SKM-1 (cell line): ENCODE data around the gene ARHGAP31.

Experiments
- DNase-seq: peaks from one replicate; lab custom pipeline; 2025; ENCODE audit not compliant: unreplicated experiment; lab: John Stamatoyannopoulos, UW

ARHGAP31 gene

DNA sequence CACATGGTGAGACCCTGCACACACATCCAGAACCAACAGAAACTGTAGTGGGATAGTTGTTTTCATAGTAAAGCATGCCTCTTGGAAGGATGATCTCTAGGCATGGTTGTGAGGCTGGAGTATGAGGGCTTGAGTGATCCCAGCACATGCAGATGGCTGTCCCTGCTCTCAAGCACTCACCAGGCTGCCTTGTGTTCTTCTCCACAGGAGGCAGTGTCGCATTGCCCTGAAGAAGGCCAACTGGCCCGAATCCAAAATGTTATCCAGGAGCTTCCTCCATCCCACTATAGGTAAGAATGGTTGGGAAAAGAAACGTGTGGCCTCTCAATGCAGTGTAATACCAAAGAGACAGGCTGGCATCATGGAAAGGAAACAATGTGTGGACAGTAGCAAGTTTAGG, 86.5 kb downstream of the ARHGAP31 start:
- no peak for DNase-seq

DNA sequence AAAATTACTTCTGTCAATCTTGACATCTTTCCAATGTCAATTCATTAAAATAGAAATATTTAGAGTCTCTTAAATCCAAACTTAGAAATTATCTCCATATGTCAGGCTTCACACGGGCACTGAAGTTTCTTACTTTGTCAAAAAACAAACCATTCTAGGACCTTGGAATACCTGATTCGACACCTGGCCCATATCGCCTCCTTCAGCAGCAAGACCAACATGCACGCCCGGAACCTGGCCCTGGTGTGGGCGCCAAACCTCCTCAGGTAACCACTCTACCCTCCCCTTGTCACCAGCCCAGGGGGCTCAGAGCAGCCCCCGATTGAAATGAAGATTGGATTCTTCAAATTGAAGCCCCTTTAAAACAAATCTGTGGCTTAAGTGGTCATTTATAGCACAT, 88.0 kb downstream of the ARHGAP31 start:
- no peak for DNase-seq

DNA sequence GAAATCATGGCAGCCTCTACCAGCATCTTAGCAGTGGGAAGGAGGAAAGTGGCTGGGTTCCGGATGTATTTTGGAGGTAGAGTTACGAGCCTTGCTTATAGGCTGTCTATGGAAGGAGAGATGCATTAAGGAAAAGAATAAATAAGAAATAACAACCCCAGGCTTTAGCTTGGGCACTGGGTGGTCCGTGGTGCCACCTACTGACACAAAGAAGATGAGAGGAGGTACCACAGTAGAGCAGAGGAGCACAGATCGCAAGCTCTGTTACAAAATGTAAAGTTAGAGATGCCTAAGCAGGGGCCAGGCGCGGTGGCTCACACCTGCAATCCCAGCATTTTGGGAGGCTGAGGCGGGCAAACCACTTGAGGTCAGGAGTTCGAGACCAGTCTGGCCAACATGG, 94.4 kb downstream of the ARHGAP31 start:
- no peak for DNase-seq

DNA sequence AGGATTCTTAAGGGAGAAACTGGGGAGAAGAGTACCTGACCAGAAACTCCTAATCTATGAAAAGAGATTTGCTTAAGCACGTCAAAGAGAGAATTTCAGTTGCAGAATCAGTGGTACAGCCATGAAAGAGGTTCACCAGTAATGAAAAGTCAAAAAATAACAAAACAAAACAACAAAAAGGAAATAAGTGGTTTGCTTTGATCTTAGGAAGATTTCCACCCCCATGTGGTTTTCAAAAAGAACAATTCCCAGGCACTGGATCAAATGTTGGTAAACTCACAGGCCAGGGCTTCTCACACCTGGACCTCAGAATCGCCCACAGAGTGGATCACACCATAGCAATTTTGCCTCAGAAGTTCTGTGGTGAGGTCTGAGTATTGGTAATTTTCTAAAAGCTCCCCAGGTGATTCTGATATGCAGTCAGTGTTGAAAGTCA, 101.8 kb downstream of the ARHGAP31 start:
- no peak for DNase-seq

DNA sequence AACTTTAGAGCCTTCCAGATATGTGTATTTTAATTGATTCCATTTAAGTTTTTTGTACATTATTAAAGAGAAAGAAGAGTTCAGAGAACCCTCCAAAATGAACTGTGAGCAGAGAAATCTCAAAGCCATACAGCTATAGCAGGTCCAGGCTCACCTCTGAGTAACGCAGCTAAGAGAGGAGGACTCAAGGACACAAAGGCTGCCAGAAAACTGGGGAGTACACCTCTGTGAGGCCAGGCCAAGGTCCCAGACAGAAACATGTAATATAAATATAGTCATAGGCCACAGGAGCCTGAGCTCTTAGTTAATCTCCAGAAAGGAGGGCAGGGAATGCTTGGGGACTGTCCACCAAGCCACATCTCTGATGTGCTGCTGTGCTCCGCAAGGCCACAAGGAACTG, 102.7 kb downstream of the ARHGAP31 start:
- no peak for DNase-seq

DNA sequence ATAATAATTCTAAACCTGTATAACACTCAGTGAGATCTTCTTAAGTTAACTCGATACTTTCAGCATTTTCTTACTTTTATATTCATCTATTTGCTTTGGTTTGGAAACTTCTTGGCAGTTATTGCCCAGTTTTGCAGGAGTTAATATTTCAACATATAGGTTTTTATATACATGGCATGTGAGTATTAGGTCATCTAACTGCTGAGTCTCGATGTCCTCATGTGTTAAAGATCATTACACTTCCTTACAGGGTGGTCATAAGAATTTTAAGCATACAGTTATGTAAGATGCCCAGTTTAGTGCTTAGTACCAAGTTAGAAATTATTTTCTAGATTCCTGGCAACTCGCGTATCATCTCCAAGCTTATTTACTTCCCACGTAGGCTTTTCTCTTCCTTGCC, 106.3 kb downstream of the ARHGAP31 start:
- DNase-seq, result no peak

DNA sequence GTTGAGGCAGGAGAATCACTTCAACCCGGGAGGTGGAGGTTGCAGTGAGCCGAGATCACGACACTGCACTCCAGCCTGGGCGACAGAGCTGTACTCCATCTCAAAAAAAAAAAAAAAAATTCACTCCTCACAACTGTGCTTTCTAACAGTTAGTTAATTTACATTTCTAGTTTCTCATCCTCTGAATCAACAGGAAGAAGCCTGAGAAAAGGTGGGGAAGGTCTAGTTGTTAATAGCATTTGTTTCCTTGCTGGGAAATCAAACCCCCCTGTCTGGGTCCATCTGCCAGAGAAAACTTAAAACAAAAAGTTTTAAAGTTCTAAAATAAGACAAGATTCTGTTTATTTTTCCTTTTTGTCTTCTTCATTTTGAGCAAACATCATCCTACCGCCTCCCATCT, 106.9 kb downstream of the ARHGAP31 start:
- no peak for DNase-seq

DNA sequence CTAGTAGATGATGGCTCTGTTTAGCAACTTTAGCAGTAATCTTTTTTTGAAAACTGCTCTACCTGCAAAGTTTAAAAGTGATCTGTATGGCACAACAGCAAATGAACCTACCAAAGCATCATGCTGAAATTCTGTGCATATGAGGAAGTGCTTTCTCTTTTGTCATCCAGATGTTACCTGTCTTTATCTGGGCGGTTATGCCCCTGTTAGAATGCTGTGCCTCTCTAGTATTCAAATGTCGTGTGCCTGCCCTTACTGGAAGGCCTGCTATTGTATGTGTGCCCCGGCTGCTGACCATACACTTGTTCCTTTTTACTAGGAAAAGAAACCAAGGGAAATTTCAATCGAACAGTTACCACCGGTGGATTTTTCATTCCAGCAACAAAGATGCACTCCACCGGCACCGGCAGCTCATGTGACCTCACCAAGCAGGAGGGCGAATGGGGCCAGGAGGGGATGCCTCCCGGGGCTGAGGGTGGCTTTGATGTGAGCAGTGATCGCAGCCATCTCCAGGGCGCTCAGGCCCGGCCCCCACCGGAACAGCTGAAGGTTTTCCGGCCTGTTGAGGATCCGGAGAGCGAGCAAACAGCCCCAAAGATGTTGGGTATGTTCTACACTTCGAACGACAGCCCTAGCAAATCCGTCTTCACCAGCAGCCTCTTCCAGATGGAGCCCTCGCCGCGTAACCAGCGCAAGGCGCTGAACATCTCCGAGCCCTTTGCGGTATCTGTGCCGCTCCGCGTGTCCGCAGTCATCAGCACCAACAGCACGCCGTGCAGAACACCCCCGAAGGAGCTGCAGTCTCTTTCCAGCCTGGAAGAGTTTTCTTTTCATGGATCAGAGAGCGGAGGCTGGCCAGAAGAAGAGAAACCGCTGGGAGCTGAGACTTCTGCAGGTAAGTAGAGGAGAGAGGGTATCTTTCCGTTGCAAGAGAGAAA, 107.6 kb downstream of the ARHGAP31 start:
- no peak for DNase-seq

DNA sequence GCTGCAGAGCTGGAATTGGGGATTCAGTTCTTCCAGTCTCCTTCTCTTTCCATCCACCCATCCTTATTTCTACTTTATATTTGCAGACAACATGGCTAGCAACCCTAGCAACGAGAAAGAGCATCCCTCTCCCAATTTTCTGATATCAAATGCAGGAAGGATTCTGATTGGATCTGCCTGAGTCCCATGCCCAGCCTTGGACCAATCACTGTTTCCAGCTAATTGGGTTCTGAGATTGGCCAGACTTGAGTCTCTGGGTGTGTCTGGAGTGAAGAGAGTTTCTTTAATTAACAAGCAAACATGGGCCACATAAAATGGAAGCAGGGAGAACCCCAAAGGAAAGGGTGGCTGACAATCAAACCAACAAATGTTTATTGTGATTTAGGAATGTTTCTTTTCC, 108.6 kb downstream of the ARHGAP31 start:
- DNase-seq, result no peak

DNA sequence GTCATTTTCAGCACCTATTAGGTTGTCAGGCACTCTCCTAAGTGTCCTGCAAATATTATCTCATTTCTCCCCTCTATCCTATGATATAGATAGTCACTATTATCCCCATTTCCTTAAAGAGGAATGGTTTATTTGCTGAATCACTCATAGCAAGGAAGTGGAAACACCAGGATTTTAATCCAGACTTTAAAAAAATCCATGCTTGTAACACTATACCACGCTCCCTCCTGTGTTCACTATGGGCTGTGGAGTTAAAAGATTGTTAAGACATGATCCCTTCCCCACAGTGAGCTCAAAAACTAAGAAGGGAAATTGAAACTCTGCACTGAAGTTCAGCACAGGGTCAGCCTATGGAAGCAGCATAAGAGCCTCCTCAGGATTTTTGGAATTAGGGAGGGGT, 109.0 kb downstream of the ARHGAP31 start:
- no peak for DNase-seq

DNA sequence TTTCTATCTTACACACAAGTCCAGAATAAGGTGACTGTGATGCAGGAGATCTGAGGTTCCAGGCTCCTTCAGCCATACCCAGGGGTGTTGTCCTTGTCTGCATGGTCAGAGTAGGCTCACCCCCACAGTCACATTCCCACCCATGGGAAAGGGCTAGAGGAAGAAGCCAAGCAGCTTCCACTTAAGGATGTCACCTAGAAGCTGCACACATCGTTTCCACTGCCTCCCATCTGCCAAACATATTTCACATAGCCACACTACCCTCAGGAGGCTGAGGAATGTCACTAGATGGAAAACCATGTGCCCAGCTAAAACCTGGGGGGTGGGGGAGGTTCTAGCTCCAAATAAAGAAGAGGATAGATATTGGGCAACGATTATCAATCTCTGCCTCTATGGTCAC, 111.1 kb downstream of the ARHGAP31 start:
- no peak for DNase-seq

DNA sequence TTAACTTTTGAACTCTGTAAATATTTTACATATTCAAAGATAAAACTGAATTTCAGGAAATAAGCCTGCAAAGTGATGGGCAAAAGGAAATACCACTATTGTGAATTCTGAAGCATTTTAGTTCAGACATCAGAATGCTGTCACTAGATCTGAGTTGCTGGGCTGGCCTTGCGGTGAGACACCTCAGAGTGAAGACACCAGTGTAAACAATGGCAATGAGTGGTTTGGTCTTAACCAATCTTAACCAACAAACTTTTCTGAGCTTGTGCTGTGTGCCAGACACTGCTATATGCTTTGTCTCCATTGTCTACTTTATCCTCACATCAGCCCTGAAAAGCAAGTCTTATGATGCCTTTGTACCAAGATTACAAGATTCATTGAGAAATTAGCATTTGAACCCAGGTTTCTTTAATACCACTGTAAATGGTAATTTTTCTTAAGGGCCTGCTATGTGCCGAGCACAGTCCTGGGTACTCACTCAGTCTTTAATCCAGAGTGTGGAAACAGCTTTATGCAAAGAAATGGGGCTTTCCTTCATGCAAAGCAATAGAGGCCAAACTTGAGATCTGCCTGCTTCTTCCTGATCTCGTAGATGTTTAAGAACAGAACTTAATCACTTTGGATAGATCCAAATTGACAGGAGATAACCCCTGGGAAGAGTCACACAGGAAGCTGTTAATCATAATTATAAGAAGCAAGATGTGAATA, 114.2 kb downstream of the ARHGAP31 start:
- no peak for DNase-seq

DNA sequence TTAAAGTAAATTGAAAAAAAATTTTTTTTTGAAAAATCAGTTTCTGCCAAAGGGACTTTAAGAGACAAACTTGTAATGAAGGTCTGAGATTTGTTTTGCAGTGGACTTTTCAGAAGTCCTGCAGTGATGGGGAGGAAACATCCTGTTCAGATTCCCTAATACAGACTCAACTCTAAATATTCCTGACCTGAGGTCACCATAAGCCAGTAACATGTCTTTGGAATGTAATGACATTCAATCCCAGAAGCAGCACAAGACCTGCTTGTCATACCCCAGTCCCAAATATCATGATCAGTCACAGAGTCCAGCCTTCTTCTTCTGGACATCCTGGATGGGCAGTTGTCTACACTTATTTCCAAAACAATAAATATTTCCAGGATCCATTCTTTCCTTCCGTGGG, 115.7 kb downstream of the ARHGAP31 start:
- DNase-seq, result no peak

DNA sequence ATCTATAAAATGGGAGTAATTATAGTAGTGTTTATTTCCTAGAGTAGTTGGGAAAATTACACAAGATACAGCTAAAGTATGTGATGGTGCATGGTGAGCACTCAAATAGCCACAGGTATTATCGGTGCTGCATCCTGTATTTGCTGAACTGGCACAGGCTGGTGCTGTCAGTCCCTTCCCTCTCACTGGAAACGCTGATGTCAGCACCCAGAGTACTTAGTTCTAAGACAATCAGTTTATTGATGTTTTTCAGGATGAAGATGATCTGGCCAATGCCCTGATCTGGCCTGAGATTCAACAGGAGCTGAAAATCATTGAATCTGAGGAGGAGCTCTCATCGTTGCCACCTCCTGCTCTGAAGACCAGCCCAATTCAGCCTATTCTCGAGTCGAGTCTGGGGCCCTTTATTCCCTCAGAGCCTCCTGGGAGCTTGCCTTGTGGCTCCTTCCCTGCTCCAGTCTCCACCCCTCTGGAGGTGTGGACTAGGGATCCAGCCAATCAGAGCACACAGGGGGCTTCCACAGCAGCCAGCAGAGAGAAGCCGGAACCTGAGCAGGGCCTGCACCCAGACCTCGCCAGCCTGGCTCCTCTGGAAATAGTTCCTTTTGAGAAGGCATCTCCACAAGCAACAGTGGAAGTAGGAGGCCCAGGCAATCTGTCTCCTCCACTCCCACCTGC, 119.6 kb downstream of the ARHGAP31 start:
- DNase-seq, result no peak

DNA sequence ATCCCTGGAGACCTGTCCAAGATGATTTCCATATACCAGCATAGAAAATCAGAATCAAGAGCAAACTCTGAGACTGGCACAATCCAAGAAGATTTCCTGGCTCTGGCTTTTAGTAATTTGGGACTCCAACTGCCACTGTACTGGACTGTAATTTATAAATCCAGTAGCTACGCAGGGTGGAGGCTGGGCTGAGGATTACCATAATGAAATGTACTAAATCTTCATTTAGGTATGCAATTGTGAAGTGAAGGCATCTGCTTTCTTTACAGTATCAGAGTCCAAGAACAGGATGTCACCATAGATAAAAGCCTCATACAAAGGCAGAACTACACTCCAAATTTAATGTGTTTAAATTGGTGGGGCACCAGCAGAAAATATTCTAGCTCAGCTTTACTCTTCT, 122.7 kb downstream of the ARHGAP31 start:
- DNase-seq, result no peak

DNA sequence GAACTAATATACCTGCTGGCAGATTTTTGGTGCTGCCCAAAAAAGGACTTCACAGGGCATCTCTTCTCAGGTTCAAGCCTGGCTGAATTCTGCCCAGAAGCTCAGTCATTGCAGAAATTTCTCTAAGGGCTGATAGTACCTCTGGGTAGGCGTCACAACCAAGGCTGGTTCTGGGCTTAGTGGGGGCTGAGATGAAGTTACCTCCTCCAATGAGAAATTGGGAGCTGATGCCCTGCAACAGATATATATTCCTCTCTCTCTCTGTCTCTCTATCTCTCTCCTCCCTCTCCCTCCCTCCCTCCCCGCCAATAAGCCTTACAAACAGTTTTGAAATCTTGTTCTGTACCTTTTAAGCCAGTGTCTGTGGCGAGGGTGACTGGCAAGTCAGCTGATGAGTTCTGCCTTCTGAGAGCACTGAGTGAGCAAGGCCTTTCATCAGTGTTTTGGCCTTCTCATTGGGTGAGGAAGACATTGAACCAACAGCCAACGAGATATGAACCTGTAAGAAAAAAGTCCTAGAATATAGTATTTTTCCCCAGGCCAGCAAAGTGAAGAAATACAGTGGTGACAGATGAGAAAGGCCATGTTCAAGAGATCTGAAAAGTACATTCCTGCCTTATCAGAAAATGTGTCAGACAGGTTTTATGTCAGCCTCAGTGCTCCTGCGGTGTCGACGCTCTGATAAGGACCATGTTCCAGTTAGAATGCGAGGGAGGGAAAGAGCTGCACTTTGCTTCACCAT, 123.8 kb downstream of the ARHGAP31 start:
- no peak for DNase-seq

DNA sequence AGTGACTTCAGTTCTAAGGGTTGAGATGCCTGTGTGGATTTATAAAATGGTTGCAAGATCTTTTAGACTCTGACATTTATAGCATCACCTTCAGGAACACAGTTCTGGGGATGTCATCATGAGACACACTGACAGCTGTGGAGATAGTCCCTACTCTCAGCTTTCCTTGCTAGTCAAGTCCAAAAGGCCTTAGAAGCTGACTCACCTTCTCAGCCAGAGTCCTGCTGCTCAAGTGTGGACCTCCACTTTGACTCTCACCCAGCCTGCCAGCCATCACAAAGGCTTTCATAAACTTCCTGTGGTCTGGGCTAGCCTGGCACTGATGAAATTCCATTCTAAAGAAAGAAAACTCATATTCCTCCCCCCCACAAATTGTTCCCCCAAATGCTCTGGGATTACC, 124.5 kb downstream of the ARHGAP31 start:
- DNase-seq, result no peak

DNA sequence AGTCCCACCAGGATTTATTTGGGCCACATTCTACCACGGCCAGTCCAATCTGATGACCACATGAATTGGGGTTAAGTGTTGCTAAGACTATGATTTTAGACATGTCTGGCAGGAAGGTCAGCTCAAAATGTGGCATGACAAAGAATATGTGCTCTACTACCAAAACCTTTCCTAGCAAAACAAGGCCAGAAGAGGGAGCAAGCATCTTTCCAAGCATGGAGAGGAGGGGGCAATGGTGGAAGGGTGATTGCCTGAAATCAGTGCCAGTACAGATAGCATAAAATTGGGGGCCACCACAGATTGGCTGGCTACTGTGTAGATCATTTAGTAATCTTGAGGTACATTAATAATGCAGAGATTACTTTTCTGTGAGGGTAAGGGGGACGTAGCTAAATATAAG, 126.0 kb downstream of the ARHGAP31 start:
- DNase-seq, result no peak

DNA sequence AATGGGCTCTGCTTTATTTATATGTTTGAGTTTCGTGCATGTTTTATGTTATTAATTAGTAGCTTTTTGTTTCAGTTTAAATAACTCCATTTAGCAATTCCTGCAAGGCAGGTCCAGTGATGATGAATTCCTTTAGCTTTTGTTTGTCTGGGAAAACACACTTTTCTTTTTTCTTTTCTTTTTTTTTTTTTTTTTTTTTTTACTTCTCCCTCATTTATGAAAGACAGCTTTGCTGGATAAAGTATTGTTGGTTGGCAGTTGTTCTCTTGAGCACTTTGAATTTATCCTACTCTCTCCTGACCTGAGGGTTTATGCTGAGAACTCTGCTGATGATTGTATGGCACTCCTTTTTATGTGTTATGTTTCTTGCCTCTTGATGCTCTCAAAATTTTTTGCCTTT, 133.5 kb downstream of the ARHGAP31 start:
- no peak for DNase-seq

DNA sequence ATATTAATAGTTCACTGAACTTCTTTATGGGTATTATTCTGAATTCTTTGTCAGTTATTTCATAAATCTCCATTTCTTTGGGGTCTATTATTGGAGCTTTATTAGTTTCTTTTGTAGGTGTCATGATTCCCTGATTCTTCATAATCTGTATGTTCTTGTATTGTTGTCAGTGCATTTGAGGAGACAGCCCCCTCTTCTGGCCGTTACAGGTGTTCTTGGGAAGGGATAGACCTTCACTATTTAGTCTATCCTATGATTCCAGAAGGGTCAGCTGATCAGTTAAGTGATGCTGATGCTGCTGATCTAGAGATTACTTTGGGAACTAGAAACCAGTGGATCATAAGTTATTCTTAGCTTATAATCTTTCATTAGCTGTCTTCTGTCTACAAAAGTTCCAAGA, 134.4 kb downstream of the ARHGAP31 start:
- DNase-seq, result no peak
